H1 (cell line): ENCODE results near the gene NELFCD. TPM values are rescaled to one million over a fixed set of nuclear protein-coding genes. Genes with fewer than 3 reads are reported as not detected.

ENCODE experiments used
- CHD7 ChIP-seq: fragments of 300-600 bp; sonication (generic); IDR thresholded peaks from 2 replicates; pipeline ENCODE4 v1.7.1; 2012; ENCODE audit warnings: low read length, moderate library complexity, mild to moderate bottlenecking, inconsistent platforms; ENCODE audit not compliant: insufficient replicate concordance
- NRF1 ChIP-seq: IDR thresholded peaks from 2 replicates; pipeline ENCODE4 v1.6.1; 2011; ENCODE audit warnings: mild to moderate bottlenecking, low read depth, low read length, improper control_type of control experiment
- polyA plus RNA-seq, 7 experiments: library from polyadenylated mRNA; depleted of rRNA in 3 of 7; stranded (reverse) in 5 of 7; unstranded in 2 of 7; fragments of >200 nt in 5 of 7; fragments of 200-250 nt in 2 of 7; gene quantifications; 1 replicate in 5 of 7; 2 replicates in 1 of 7; 4 replicates in 1 of 7; pipeline versions ENCODE4 v1.2.1 to v1.2.3, GENCODE V29; 2011 to 2013; ENCODE audit warnings: missing spikeins in 2 of 7, mixed read lengths in 2 of 7
- total RNA-seq: library from RNA; stranded (reverse); fragmentation: NEBNext Ultra II Directional; extraction: Animal tissue kit (Norgen Biotek cat#: 25700); gene quantifications from 2 replicates; pipeline ENCODE4 v1.2.1, GENCODE V29; 2021

NELFCD gene
- total and polyA plus RNA-seq, 2 of the 8 experiments (the other 6 are each of a cell fraction or from before 2014, with no cell fraction given) = 35.5 to 59.6 TPM

GRCh38 chr20:59042796-59043631, 62.0 kb downstream of the NELFCD start (continued):
- TF ChIP-seq CHD7 = no peak
- peak; percentile 76 for TF ChIP-seq NRF1
